ENCODE measurements around the gene EPHB2.

GRCh38 chr1:22832414-22832786 lies 121.8 kb downstream of the EPHB2 start:
- TF ChIP-seq CTCF (IDR thresholded peaks at IDR 0.05) = no peak
- no peak for TF ChIP-seq POLR2A (IDR thresholded peaks at IDR 0.05)
